ENCODE results near the gene UBAP2L. TPM values are rescaled to one million over a fixed set of nuclear protein-coding genes. Genes with fewer than 3 reads are reported as not detected.
A peak's percentile ranks its signal among the peaks of the same experiment; 100 is the strongest.

The UBAP2L gene
- polyA plus RNA-seq, 4 donors = 29.7 to 133 (median 41.1) TPM

DNA sequence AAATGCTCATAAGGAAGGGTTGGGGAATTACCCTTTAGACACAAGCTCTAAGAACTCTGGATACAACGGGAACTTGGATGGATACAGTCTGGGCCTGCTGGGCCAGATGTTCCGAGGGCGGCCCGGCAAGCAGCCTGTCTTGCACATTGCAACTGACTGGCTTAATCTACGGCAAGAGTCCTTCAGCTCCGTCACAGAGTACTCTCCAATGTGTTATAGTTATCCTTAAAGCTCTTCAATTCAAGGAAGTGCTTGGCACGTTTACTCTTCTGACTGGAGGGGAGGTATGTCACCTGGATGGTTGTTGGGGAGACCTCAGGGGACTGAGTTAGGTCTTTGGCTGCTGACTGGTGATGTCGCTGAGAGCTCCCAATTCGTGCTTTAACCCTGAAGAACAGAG, 13.5 kb upstream of the UBAP2L start:
- H3K27ac ChIP-seq (ENCODE audit: low read depth in 1 of 3, low read length in 2 of 3) = no peak overlapping the region
- FAIRE-seq (no peak), DNase-seq (no peak)
- H3K27me3 ChIP-seq (ENCODE audit: control insufficient read depth in 3 of 3, insufficient read depth in 3 of 3, low read length in 3 of 3) = no peaks in the 10 kb centered on the region
- no peaks in the 10 kb centered on the region for H3K9me3 ChIP-seq (ENCODE audit: control insufficient read depth in 2 of 2, insufficient read depth in 1 of 2, low read depth in 1 of 2, low read length in 1 of 2)
- H3K4me1 ChIP-seq (ENCODE audit: control insufficient read depth in 3 of 3, insufficient read depth in 2 of 3, low read depth in 1 of 3, low read length in 2 of 3) = no peaks in the 10 kb centered on the region
- 87 to 91% (median 88%) methylated on average over 9 of the region's 9 CpGs for WGBS, 3 donors
- peaks cover 11 to 52% (median 26%) of the 10 kb centered on the region in 3 donors for H3K36me3 ChIP-seq (ENCODE audit: control insufficient read depth in 3 of 3, insufficient read depth in 2 of 3, low read depth in 1 of 3, low read length in 3 of 3)
- H3K4me3 ChIP-seq (ENCODE audit: low read depth in 1 of 3, low read length in 3 of 3) = no peak overlapping the region

- H3K36me3 ChIP-seq (ENCODE audit: control insufficient read depth in 3 of 3, insufficient read depth in 2 of 3, low read depth in 1 of 3, low read length in 3 of 3) = peaks cover 15 to 64% (median 37%) of the 10 kb centered on the region in 3 donors
- no peak for DNase-seq
These were observed 11.9 kb upstream of the UBAP2L start for GRCh38 chr1:154208677-154209388.

DNA sequence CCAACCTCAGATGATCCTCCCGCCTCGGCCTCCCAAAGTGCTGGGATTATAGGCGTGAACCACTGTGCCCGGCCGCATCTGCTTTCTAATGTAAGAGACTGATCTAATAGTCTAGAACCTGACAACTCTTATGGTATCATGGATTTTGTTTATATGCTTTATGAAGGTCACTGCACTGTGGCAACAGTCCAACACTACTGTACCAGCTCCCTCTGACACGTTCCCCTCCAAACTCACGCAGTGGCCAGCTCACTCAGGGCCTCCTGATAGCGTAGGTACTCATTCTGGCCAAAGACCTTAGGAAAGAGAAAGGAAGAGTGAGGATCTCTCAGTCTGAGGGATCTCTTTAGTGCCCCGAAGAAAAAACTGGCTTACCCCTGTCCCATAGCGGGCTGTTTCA, 8.7 kb upstream of the UBAP2L start:
- 95 to 97% (median 97%) methylated on average over 10 of the region's 10 CpGs for WGBS, 3 donors
- Histone ChIP-seq H3K36me3 (ENCODE audit: control insufficient read depth in 3 of 3, insufficient read depth in 2 of 3, low read depth in 1 of 3, low read length in 3 of 3) (peaks cover 20 to 71% (median 32%) of the 10 kb centered on the region in 3 donors), H3K4me1 (ENCODE audit: control insufficient read depth in 3 of 3, insufficient read depth in 2 of 3, low read depth in 1 of 3, low read length in 2 of 3) (no peaks in the 10 kb centered on the region), H3K27ac (ENCODE audit: low read depth in 1 of 3, low read length in 2 of 3) (no peak overlapping the region), H3K9me3 (ENCODE audit: control insufficient read depth in 2 of 2, insufficient read depth in 1 of 2, low read depth in 1 of 2, low read length in 1 of 2) (no peaks in the 10 kb centered on the region), H3K4me3 (ENCODE audit: low read depth in 1 of 3, low read length in 3 of 3) (no peak overlapping the region), H3K27me3 (ENCODE audit: control insufficient read depth in 3 of 3, insufficient read depth in 3 of 3, low read length in 3 of 3) (no peaks in the 10 kb centered on the region)
- FAIRE-seq (no peak), DNase-seq (no peak)

More at GRCh38 chr1:154208677-154209388, 11.9 kb upstream of the UBAP2L start:
- H3K4me1 ChIP-seq (ENCODE audit: control insufficient read depth in 3 of 3, insufficient read depth in 2 of 3, low read depth in 1 of 3, low read length in 2 of 3) = no peaks in the 10 kb centered on the region
- no peak overlapping the region for H3K4me3 ChIP-seq (ENCODE audit: low read depth in 1 of 3, low read length in 3 of 3)
- H3K27me3 ChIP-seq (ENCODE audit: control insufficient read depth in 3 of 3, insufficient read depth in 3 of 3, low read length in 3 of 3) = no peaks in the 10 kb centered on the region
- WGBS, 3 donors = 88 to 90% (median 89%) methylated on average over 5 of the region's 5 CpGs
- H3K9me3 ChIP-seq (ENCODE audit: control insufficient read depth in 2 of 2, insufficient read depth in 1 of 2, low read depth in 1 of 2, low read length in 1 of 2) = no peaks in the 10 kb centered on the region
- FAIRE-seq = no peak
- H3K27ac ChIP-seq (ENCODE audit: low read depth in 1 of 3, low read length in 2 of 3) = no peak overlapping the region

DNA sequence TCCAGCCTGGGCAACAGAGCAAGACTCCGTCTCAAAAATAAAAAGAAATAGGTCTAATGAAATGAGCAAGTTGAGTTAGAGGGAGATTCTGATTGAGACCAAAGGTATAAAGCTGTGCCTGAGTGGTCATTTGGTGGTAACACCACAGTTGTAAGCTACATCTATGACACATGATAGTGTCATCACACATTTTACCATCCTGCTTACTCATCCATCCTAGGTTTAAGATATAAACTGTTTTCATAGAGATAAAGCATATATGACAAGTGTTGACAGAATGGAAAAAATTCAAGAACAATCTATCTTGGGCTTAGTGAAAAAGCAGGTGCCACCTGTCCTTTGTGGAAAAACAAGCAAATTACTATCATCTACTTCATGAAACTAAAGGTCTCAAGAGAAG, 7.5 kb upstream of the UBAP2L start:
- H3K27ac ChIP-seq (ENCODE audit: low read depth in 1 of 3, low read length in 2 of 3) = no peak overlapping the region
- H3K4me3 ChIP-seq (ENCODE audit: low read depth in 1 of 3, low read length in 3 of 3) = no peak overlapping the region
- DNase-seq (no peak), FAIRE-seq (no peak)
- 80 to 100% (median 94%) methylated on average over 1 of the region's 1 CpG for WGBS, 3 donors
- H3K36me3 ChIP-seq (ENCODE audit: control insufficient read depth in 3 of 3, insufficient read depth in 2 of 3, low read depth in 1 of 3, low read length in 3 of 3) = peaks cover 16 to 66% (median 26%) of the 10 kb centered on the region in 3 donors
- peaks cover 0 to 1% (median 0%) of the 10 kb centered on the region in 3 donors for H3K4me1 ChIP-seq (ENCODE audit: control insufficient read depth in 3 of 3, insufficient read depth in 2 of 3, low read depth in 1 of 3, low read length in 2 of 3)
- H3K27me3 ChIP-seq (ENCODE audit: control insufficient read depth in 3 of 3, insufficient read depth in 3 of 3, low read length in 3 of 3) = no peaks in the 10 kb centered on the region
- H3K9me3 ChIP-seq (ENCODE audit: control insufficient read depth in 2 of 2, insufficient read depth in 1 of 2, low read depth in 1 of 2, low read length in 1 of 2) = no peaks in the 10 kb centered on the region

- H3K36me3 ChIP-seq (ENCODE audit: control insufficient read depth in 3 of 3, insufficient read depth in 2 of 3, low read depth in 1 of 3, low read length in 3 of 3) = peaks cover 9 to 29% (median 12%) of the 10 kb centered on the region in 3 donors
- no peak overlapping the region for H3K27ac ChIP-seq (ENCODE audit: low read depth in 1 of 3, low read length in 2 of 3)
- FAIRE-seq = no peak
- peak overlapping the region in 2 of 3 donors; percentile 73 to 87 for H3K4me3 ChIP-seq (ENCODE audit: low read depth in 1 of 3, low read length in 3 of 3)
- no peaks in the 10 kb centered on the region for H3K9me3 ChIP-seq (ENCODE audit: control insufficient read depth in 2 of 2, insufficient read depth in 1 of 2, low read depth in 1 of 2, low read length in 1 of 2)
- DNase-seq = no peak
- H3K4me1 ChIP-seq (ENCODE audit: control insufficient read depth in 3 of 3, insufficient read depth in 2 of 3, low read depth in 1 of 3, low read length in 2 of 3) = peaks cover 2 to 12% (median 12%) of the 10 kb centered on the region in 3 donors
- no peaks in the 10 kb centered on the region for H3K27me3 ChIP-seq (ENCODE audit: control insufficient read depth in 3 of 3, insufficient read depth in 3 of 3, low read length in 3 of 3)
- WGBS, 3 donors = 60 to 62% (median 61%) methylated on average over 3 of the region's 3 CpGs
These were observed 2.2 kb upstream of the UBAP2L start for GRCh38 chr1:154218545-154218944.

GRCh38 chr1:154219541-154219940, 1.2 kb upstream of the UBAP2L start:
- H3K27ac ChIP-seq (ENCODE audit: low read depth in 1 of 3, low read length in 2 of 3) = peak overlapping the region in 2 of 3 donors; percentile 94 to 98
- peak; percentile 46 to 55 for DNase-seq
- no peaks in the 10 kb centered on the region for H3K9me3 ChIP-seq (ENCODE audit: control insufficient read depth in 2 of 2, insufficient read depth in 1 of 2, low read depth in 1 of 2, low read length in 1 of 2)
- 2 to 11% (median 5%) methylated on average over 5 of the region's 5 CpGs for WGBS, 3 donors
- peak overlapping the region; percentile 73 to 87 (median 81) for H3K4me3 ChIP-seq (ENCODE audit: low read depth in 1 of 3, low read length in 3 of 3)
- H3K36me3 ChIP-seq (ENCODE audit: control insufficient read depth in 3 of 3, insufficient read depth in 2 of 3, low read depth in 1 of 3, low read length in 3 of 3) = peaks cover 3 to 23% (median 5%) of the 10 kb centered on the region in 3 donors
- H3K27me3 ChIP-seq (ENCODE audit: control insufficient read depth in 3 of 3, insufficient read depth in 3 of 3, low read length in 3 of 3) = no peaks in the 10 kb centered on the region
- no peak for FAIRE-seq
- H3K4me1 ChIP-seq (ENCODE audit: control insufficient read depth in 3 of 3, insufficient read depth in 2 of 3, low read depth in 1 of 3, low read length in 2 of 3) = peaks cover 2 to 13% (median 12%) of the 10 kb centered on the region in 3 donors

- H3K9me3 ChIP-seq (ENCODE audit: control insufficient read depth in 2 of 2, insufficient read depth in 1 of 2, low read depth in 1 of 2, low read length in 1 of 2) = no peaks in the 10 kb centered on the region
- peaks cover 5 to 24% (median 8%) of the 10 kb centered on the region in 3 donors for H3K36me3 ChIP-seq (ENCODE audit: control insufficient read depth in 3 of 3, insufficient read depth in 2 of 3, low read depth in 1 of 3, low read length in 3 of 3)
- 1 to 2% (median 1%) methylated on average over 11 to 33 of the region's 33 CpGs for WGBS, 3 donors
- H3K4me1 ChIP-seq (ENCODE audit: control insufficient read depth in 3 of 3, insufficient read depth in 2 of 3, low read depth in 1 of 3, low read length in 2 of 3) = peaks cover 2 to 13% (median 12%) of the 10 kb centered on the region in 3 donors
- H3K27me3 ChIP-seq (ENCODE audit: control insufficient read depth in 3 of 3, insufficient read depth in 3 of 3, low read length in 3 of 3) = no peaks in the 10 kb centered on the region
- H3K4me3 ChIP-seq (ENCODE audit: low read depth in 1 of 3, low read length in 3 of 3) = peak overlapping the region; percentile 76 to 96 (median 92)
- no peak for FAIRE-seq
- peak overlapping the region; percentile 60 to 98 (median 92) for H3K27ac ChIP-seq (ENCODE audit: low read depth in 1 of 3, low read length in 2 of 3)
- DNase-seq = no peak
These were observed 169 bp downstream of the UBAP2L start for GRCh38 chr1:154220970-154221277.

- Histone ChIP-seq H3K9me3 (ENCODE audit: control insufficient read depth in 2 of 2, insufficient read depth in 1 of 2, low read depth in 1 of 2, low read length in 1 of 2) (no peaks in the 10 kb centered on the region), H3K4me1 (ENCODE audit: control insufficient read depth in 3 of 3, insufficient read depth in 2 of 3, low read depth in 1 of 3, low read length in 2 of 3) (peaks cover 2 to 13% (median 12%) of the 10 kb centered on the region in 3 donors), H3K4me3 (ENCODE audit: low read depth in 1 of 3, low read length in 3 of 3) (peak overlapping the region; percentile 76 to 96 (median 92)), H3K27ac (ENCODE audit: low read depth in 1 of 3, low read length in 2 of 3) (peak overlapping the region; percentile 60 to 98 (median 92)), H3K27me3 (ENCODE audit: control insufficient read depth in 3 of 3, insufficient read depth in 3 of 3, low read length in 3 of 3) (no peaks in the 10 kb centered on the region), H3K36me3 (ENCODE audit: control insufficient read depth in 3 of 3, insufficient read depth in 2 of 3, low read depth in 1 of 3, low read length in 3 of 3) (peaks cover 5 to 24% (median 8%) of the 10 kb centered on the region in 3 donors)
- DNase-seq (peak; percentile 44 to 75), FAIRE-seq (no peak)
- WGBS, 3 donors = 0 to 1% (median 0%) methylated on average over 23 to 28 of the region's 28 CpGs
These were observed 685 bp downstream of the UBAP2L start for GRCh38 chr1:154221278-154222001.

Measured in small intestine (tissue), 7 donors.